GM18868 (cell line): ENCODE results near the gene ADH5.
"Not testable (repeated sequence)": the region's sequence is repeated elsewhere in the genome, so short reads cannot be mapped to it uniquely, and the experiment has no call there.

Experiments used
- ATAC-seq: cut with Tn5 transposase; IDR thresholded peaks from one replicate; pipeline ENCODE4 v1.9.1; 2021; ENCODE audit warnings: mild to moderate bottlenecking, moderate library complexity; ENCODE audit not compliant: unreplicated experiment

Gene ADH5

GRCh38 chr4:99038213-99038612 is 50.4 kb downstream of the ADH5 start:
- ATAC-seq = no peak

- no peak for ATAC-seq
These were observed 54.6 kb downstream of the ADH5 start for GRCh38 chr4:99033956-99034355.

- no peak for ATAC-seq
These were observed 58.7 kb downstream of the ADH5 start for GRCh38 chr4:99029852-99030251.

GRCh38 chr4:99029018-99029735 is 59.4 kb downstream of the ADH5 start:
- ATAC-seq = peak; percentile 77

- peak; percentile 48 for ATAC-seq
These were observed 60.4 kb downstream of the ADH5 start for GRCh38 chr4:99028187-99028586.

GRCh38 chr4:99027304-99027703 is 61.3 kb downstream of the ADH5 start:
- ATAC-seq = no peak

GRCh38 chr4:99025506-99025905 is 63.1 kb downstream of the ADH5 start:
- no peak for ATAC-seq

- ATAC-seq = no peak
These were observed 63.9 kb downstream of the ADH5 start for GRCh38 chr4:99024481-99025275.

- not testable (repeated sequence) for ATAC-seq
These were observed 64.8 kb downstream of the ADH5 start for GRCh38 chr4:99023800-99024251.

GRCh38 chr4:99022566-99022965 is 66.0 kb downstream of the ADH5 start:
- no peak for ATAC-seq

GRCh38 chr4:99021386-99021785 is 67.2 kb downstream of the ADH5 start:
- ATAC-seq = no peak
